ENCODE data around the gene IQGAP1. TPM values are rescaled to one million over a fixed set of nuclear protein-coding genes. Genes with fewer than 3 reads are reported as not detected.
A peak's percentile ranks its signal among the peaks of the same experiment; 100 is the strongest.
"Not testable (repeated sequence)": the region's sequence is repeated elsewhere in the genome, so short reads cannot be mapped to it uniquely, and the experiment has no call there.

IQGAP1 gene, protein sequence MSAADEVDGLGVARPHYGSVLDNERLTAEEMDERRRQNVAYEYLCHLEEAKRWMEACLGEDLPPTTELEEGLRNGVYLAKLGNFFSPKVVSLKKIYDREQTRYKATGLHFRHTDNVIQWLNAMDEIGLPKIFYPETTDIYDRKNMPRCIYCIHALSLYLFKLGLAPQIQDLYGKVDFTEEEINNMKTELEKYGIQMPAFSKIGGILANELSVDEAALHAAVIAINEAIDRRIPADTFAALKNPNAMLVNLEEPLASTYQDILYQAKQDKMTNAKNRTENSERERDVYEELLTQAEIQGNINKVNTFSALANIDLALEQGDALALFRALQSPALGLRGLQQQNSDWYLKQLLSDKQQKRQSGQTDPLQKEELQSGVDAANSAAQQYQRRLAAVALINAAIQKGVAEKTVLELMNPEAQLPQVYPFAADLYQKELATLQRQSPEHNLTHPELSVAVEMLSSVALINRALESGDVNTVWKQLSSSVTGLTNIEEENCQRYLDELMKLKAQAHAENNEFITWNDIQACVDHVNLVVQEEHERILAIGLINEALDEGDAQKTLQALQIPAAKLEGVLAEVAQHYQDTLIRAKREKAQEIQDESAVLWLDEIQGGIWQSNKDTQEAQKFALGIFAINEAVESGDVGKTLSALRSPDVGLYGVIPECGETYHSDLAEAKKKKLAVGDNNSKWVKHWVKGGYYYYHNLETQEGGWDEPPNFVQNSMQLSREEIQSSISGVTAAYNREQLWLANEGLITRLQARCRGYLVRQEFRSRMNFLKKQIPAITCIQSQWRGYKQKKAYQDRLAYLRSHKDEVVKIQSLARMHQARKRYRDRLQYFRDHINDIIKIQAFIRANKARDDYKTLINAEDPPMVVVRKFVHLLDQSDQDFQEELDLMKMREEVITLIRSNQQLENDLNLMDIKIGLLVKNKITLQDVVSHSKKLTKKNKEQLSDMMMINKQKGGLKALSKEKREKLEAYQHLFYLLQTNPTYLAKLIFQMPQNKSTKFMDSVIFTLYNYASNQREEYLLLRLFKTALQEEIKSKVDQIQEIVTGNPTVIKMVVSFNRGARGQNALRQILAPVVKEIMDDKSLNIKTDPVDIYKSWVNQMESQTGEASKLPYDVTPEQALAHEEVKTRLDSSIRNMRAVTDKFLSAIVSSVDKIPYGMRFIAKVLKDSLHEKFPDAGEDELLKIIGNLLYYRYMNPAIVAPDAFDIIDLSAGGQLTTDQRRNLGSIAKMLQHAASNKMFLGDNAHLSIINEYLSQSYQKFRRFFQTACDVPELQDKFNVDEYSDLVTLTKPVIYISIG (N-terminal part only)
- 100 to 1,000 TPM in 5 of 6 donors, 10 to 100 TPM in 1; 96.5 to 182 (median 158) TPM for polyA plus RNA-seq (ENCODE audit: low read depth in 6 of 6)

DNA sequence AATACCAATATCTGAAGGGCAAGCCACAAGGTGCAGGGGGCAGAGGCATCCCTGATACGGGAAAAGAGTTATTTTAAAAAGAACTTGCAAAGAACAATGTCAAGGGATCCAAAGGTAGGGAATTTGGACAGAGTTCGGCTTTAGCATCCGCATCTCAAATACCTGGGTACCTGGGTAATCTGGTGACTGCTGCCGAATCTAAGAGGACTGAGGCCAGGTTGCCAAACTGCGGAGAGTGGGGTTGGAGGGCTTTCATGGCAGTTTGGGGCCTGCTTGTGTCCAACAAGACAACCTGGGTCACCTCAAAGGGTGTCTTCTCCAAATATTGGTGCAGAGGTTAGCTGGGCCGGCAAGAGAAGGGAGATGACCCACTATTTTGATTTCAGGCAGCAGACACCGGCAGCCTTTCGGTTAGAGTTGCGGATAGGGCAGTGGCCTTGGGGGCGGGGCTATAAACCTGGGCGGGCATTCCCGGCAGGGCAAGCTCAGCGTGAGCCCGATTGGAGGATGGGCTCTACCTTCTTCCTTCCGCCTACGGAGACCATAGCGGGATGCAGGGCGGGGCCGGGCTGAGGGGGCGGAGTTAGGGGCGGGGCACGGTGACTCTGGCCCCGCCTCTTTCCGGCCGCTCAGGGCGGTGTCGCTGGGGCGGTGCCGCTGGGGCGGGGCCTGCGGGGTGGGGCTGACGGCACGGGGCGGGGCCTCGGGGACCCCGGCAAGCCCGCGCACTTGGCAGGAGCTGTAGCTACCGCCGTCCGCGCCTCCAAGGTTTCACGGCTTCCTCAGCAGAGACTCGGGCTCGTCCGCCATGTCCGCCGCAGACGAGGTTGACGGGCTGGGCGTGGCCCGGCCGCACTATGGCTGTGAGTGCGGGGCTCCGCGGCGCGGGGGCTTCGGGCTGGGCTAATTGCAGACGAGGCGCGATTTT lies at the start of gene IQGAP1:
Gene IQGAP1 (plus strand): TSS at position 709 of the 928 bp plus-strand sequence. CDS start 100 bp downstream, at position 809.
- peaks cover 22 to 29% of the 10 kb centered on the region in 2 donors for H3K36me3 Mint-ChIP-seq
- peaks cover 42 to 52% (median 50%) of the 10 kb centered on the region in 3 donors for H3K4me1 Mint-ChIP-seq
- H3K9me3 Mint-ChIP-seq, result no peaks in the 10 kb centered on the region
- H3K27me3 Mint-ChIP-seq, result no peaks in the 10 kb centered on the region
- DNase-seq (peak; percentile 94), ATAC-seq (ENCODE audit: low read depth in 2 of 2) (peak; percentile 82)
- H3K4me3 Mint-ChIP-seq, result peak within 1 kb of the TSS; percentile 87 to 98 (median 94)
- peak within 1 kb of the TSS; percentile 89 to 100 (median 99) for H3K27ac Mint-ChIP-seq

DNA sequence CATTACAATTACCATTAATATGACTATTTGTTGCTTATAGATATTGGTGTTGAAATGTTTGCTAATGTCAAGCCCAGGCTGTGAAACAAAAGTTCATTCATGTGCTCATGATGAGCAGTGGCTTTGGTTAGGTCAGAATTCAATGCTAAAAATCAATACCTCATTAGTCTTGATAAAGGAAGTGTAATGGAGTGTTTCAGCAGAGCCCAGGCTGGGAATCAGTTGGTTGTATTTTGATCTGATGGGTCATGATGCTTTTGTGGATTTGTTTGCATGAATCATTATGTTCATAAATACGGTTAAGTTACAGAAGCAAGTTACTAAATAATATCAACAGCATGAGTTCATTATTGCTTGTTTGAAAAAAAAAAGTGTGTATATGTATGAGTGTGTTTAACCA lies 49.5 kb upstream of the IQGAP1 start:
- Mint-ChIP-seq H3K9me3 (no peaks in the 10 kb centered on the region), H3K27me3 (no peaks in the 10 kb centered on the region), H3K36me3 (no peaks in the 10 kb centered on the region), H3K4me1 (peaks cover 18 to 27% (median 19%) of the 10 kb centered on the region in 3 donors), H3K27ac (no peak overlapping the region), H3K4me3 (no peak overlapping the region)
- no peak for ATAC-seq (ENCODE audit: low read depth in 2 of 2)
- no peak for DNase-seq

DNA sequence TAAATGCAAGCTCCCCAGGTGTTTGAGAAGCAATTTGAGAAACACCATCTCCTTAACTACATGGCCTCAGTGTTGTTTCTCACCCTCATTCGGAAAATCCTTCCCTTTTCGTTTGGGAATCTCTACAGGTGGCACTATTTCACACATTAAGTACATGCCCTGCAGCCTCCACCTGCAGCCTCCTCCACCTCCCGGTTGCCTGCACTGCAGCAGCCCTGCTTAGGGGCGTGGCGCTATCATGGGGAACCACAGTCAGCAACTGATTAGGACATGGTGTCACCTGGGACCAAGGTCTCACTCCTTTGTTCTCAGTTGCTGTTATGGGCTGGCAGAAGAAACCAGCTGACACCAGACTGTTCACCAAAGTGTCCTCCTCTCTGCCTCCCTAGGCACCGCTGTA lies 47.7 kb upstream of the IQGAP1 start:
- no peak for DNase-seq
- no peak overlapping the region for H3K4me3 Mint-ChIP-seq
- no peak for ATAC-seq (ENCODE audit: low read depth in 2 of 2)
- H3K27me3 Mint-ChIP-seq, result no peaks in the 10 kb centered on the region
- H3K36me3 Mint-ChIP-seq, result no peaks in the 10 kb centered on the region
- peaks cover 19 to 31% (median 24%) of the 10 kb centered on the region in 3 donors for H3K4me1 Mint-ChIP-seq
- no peak overlapping the region for H3K27ac Mint-ChIP-seq
- no peaks in the 10 kb centered on the region for H3K9me3 Mint-ChIP-seq

DNA sequence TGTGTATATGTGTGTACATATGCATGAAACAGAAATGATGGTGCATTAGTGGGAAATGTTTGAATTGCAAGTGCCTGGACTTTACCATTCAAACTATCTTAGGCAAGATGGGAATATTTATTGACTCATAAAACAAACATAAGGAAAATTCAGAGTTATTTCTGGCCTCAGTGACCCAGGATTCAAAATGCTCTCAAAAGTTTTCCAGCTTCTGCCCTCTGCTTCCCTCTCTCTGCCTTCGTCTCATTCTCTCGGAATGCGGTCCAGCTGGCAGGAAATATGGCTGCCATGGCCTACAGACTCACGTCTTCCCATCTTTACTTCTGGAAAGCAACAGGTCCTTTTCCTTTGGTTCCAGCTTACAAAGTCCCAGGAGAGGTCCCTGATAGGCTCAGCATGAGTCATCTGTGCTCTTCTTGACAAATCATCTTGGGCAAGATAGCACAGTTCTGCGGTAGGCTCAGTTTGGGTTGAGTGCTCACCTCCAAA lies 44.7 kb upstream of the IQGAP1 start:
- ATAC-seq (ENCODE audit: low read depth in 2 of 2), result no peak
- H3K27me3 Mint-ChIP-seq, result peaks cover 0 to under 1% (median 0%) of the 10 kb centered on the region in 3 donors
- no peak for DNase-seq
- H3K36me3 Mint-ChIP-seq, result no peaks in the 10 kb centered on the region
- no peak overlapping the region for H3K27ac Mint-ChIP-seq
- H3K4me1 Mint-ChIP-seq, result peaks cover 9 to 21% (median 15%) of the 10 kb centered on the region in 3 donors
- H3K9me3 Mint-ChIP-seq, result no peaks in the 10 kb centered on the region
- no peak overlapping the region for H3K4me3 Mint-ChIP-seq

DNA sequence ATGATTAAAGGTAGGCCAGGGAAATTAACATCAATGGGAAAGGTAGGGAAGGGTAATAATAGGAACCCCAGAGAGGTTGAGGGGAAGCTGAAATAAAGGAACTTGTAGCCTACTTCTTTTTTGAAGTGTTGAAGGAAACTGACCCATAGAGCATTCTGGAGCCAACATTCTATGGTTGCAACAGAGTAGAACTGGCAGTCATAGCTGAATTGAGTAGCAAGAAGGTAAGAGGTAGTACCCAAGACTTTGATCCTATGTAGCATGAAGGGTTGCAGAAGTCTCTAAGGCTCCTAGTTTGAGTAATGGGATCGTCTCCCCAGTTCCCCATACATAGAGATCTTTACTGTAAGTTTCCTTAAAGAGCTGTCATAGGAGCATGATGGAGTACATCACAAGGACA lies 43.4 kb upstream of the IQGAP1 start:
- H3K4me3 Mint-ChIP-seq, result no peak overlapping the region
- peaks cover 0 to 8% (median under 1%) of the 10 kb centered on the region in 3 donors for H3K27me3 Mint-ChIP-seq
- DNase-seq, result no peak
- H3K4me1 Mint-ChIP-seq, result peaks cover 5 to 21% (median 15%) of the 10 kb centered on the region in 3 donors
- no peak overlapping the region for H3K27ac Mint-ChIP-seq
- no peaks in the 10 kb centered on the region for H3K9me3 Mint-ChIP-seq
- no peaks in the 10 kb centered on the region for H3K36me3 Mint-ChIP-seq
- no peak for ATAC-seq (ENCODE audit: low read depth in 2 of 2)

DNA sequence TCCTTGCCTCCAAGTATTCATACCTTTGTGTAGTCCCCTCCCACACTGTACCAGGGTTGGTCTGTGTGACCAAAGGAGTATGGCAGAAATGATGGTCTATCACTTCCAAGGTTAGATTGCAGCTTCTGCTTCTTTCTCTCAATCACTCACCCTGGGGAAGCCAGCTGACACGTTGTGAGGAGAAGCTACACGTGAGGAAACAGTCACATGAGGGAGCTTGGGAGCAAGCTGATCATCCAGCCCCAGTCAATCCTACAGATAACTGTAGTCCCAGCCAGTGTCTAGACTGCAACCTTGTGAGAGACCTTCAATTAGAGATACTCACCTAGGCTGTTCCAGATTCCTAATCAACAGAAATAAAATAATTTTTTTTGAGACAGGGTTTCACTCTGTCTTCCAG lies 42.2 kb upstream of the IQGAP1 start:
- H3K4me1 Mint-ChIP-seq, result peaks cover 5 to 21% (median 15%) of the 10 kb centered on the region in 3 donors
- no peak for DNase-seq
- no peak overlapping the region for H3K27ac Mint-ChIP-seq
- peaks cover 0 to 8% (median 5%) of the 10 kb centered on the region in 3 donors for H3K27me3 Mint-ChIP-seq
- no peak overlapping the region for H3K4me3 Mint-ChIP-seq
- H3K36me3 Mint-ChIP-seq, result no peaks in the 10 kb centered on the region
- no peak for ATAC-seq (ENCODE audit: low read depth in 2 of 2)
- peaks cover 0 to 2% (median 0%) of the 10 kb centered on the region in 7 donors for H3K9me3 Mint-ChIP-seq

DNA sequence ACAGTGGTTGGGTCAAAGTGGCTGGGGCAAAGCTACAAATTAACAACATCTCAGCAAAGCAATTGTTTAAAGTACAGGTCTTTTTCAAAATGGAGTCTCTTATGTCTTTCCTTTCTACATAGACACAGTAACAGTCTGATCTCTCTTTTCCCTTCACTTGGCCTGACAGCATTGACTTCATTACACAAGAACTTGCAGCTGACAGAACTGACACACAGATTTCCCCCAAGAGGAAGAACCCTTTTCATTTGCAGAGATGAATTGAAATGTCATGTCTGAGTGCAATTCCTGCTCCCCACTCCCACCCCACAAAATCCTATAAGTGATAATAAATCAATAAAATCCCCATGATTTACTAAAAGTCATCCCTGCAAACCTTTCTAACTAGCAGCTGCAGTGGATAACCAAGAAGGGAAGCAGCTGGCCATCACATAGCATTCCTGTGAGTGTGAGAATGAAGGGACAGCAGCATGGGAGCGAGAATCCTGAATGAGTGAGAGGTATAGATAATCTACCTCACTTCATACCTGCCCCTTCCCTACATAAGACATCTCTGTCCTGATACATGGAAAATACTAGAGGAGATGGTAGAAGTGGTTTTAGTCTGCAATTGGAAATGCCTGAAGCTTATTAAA lies 40.5 kb upstream of the IQGAP1 start:
- not testable (repeated sequence) for H3K27ac Mint-ChIP-seq; H3K9me3 Mint-ChIP-seq; DNase-seq; H3K4me3 Mint-ChIP-seq; H3K27me3 Mint-ChIP-seq; H3K36me3 Mint-ChIP-seq; ATAC-seq (ENCODE audit: low read depth in 2 of 2)
- H3K4me1 Mint-ChIP-seq, result peaks cover 14 to 21% (median 17%) of the 10 kb centered on the region in 3 donors

DNA sequence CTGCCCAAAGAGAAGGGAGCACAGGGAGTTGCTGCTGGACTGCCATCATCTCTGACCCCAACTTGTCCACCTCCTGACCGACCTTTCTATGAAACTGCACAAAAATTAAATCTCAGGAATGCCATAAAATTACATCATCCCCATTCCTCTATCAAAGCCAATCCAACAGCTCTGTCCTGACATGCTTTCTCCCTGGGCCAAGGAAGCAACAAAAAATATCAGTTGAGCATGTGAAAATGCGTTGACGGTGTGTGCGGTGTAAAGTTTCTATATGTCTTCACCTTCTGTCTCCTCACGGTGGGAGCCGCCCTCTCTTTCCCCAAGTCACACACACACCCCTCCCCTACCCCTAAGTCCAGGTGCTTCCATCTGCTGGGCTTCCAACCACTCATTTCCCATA lies 39.6 kb upstream of the IQGAP1 start:
- peaks cover 0 to 8% (median 5%) of the 10 kb centered on the region in 3 donors for H3K27me3 Mint-ChIP-seq
- H3K9me3 Mint-ChIP-seq, result peaks cover 0 to 2% (median 0%) of the 10 kb centered on the region in 7 donors
- peaks cover 11 to 18% (median 14%) of the 10 kb centered on the region in 3 donors for H3K4me1 Mint-ChIP-seq
- no peak overlapping the region for H3K27ac Mint-ChIP-seq
- no peak for DNase-seq
- no peak for ATAC-seq (ENCODE audit: low read depth in 2 of 2)
- no peak overlapping the region for H3K4me3 Mint-ChIP-seq
- H3K36me3 Mint-ChIP-seq, result no peaks in the 10 kb centered on the region

DNA sequence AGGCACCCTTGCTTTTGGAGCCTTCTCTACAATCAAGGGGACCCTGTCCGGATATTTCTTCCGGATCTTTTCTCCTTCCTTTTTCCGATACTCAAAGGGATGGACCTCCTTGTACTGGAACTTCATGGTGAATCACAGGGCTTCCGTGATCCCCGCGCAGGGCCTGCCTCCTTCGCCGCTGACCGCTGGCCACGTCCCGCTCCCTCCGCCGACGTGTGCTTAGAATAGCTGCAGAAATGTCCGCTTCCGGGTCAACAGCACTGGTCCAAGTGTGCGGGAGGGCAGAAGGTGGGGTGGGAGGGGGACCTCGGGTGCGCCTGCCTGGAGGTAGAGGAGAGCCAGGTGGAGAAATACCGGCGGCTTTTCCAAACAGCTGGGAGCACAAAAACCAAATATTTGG lies 39.0 kb upstream of the IQGAP1 start:
- Mint-ChIP-seq H3K36me3 (no peaks in the 10 kb centered on the region), H3K27ac (no peak overlapping the region), H3K9me3 (peaks cover 0 to 2% (median 0%) of the 10 kb centered on the region in 7 donors), H3K4me1 (peaks cover 9 to 14% (median 13%) of the 10 kb centered on the region in 3 donors), H3K27me3 (peaks cover 0 to 8% (median 5%) of the 10 kb centered on the region in 3 donors), H3K4me3 (no peak overlapping the region)
- DNase-seq (no peak), ATAC-seq (ENCODE audit: low read depth in 2 of 2) (no peak)

DNA sequence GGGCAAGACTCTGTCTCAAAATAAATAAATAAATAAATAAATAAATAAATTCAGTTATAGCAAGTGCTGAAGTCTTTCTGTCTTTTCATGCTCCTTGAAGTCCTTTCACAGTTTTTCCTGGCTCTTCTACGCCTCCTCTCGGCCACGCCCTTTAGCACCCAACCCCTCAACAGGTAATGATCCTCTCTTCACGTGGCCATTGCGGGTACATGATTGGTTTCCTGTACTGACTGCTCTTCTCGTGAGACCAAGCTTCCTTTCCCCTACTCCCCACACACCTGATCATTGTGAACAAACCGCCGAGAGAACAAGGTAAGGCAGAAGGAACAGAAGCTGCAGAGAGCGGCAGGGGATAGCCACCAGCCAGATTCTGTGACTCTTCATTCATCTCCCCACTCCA lies 38.2 kb upstream of the IQGAP1 start:
- peak overlapping the region in 1 of 8 donors; percentile 2 for H3K4me3 Mint-ChIP-seq
- peaks cover 0 to 2% (median 0%) of the 10 kb centered on the region in 7 donors for H3K9me3 Mint-ChIP-seq

DNA sequence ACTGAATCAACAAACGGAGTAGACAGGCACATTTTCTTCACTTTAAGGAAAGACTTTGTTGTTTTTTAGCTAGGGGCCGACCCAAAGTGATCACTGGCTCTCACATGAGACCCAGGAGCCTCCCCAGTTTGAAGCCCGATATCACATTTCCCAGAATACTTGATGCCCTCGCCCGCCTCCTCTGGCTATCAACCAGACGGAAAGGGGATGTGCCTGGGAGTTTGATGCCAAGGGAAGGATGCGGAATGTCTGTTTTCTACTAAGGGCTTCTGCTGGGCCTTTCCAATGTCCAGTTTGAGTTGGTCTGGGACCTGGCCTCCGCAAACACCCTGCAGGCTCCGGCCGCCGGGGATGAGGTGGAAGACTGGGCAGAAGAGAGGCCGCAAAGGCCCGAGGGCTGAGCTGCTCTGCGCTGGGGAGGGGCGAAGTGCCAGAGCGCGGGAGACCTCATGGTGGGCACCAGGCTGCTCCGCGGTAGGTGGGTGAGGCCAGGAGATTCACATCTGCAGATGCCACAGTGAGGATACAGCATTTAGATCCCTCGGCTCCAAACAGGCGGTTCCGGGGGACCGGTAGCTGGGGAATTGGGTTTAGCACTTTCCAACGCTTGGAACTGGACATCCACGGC lies 36.4 kb upstream of the IQGAP1 start:
- Mint-ChIP-seq H3K4me1 (peaks cover 4 to 14% (median 13%) of the 10 kb centered on the region in 3 donors), H3K27me3 (peaks cover 0 to 8% (median 5%) of the 10 kb centered on the region in 3 donors), H3K4me3 (peak overlapping the region; percentile 85 to 94 (median 90)), H3K27ac (peak overlapping the region in 2 of 6 donors; percentile 26 to 49), H3K9me3 (peaks cover 0 to 2% (median 0%) of the 10 kb centered on the region in 7 donors), H3K36me3 (no peaks in the 10 kb centered on the region)
- ATAC-seq (ENCODE audit: low read depth in 2 of 2) (peak; percentile 2 to 3), DNase-seq (no peak)

More for the DNA sequence above, 38.2 kb upstream of the IQGAP1 start:
- no peak for DNase-seq
- no peak for ATAC-seq (ENCODE audit: low read depth in 2 of 2)
- Mint-ChIP-seq H3K4me1 (peaks cover 4 to 14% (median 13%) of the 10 kb centered on the region in 3 donors), H3K27me3 (peaks cover 0 to 8% (median 5%) of the 10 kb centered on the region in 3 donors), H3K27ac (peak overlapping the region in 2 of 6 donors; percentile 10 to 43), H3K36me3 (no peaks in the 10 kb centered on the region)
